ENCODE data around the gene PGLYRP2. TPM values are rescaled to one million over a fixed set of nuclear protein-coding genes. Genes with fewer than 3 reads are reported as not detected.

PGLYRP2 gene
- total RNA-seq, 3 donors from 2014 or later: 5.6 to 6.2 TPM; not detected in 1

DNA sequence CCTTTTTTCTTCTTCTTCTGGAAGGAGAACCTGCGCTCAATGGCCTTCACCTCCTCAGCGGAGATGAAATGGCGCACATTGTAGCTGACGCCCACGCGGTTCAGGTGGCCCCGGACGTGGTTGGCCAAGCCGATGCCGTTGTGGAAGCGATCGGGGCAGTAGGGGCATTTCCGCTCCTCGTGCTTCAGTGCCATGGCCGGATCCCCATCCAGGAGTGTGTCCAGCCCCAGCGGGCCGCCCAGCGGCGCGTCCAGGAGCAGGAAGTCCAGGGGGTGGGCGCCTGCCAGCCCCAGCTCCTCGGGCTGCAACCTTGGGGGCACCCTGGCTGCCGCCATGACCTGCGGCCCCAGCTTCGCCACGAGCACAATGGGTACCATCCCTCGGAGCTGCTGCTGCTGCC, 40.7 kb downstream of the PGLYRP2 start:
- no peak for TF ChIP-seq POLR2A (IDR thresholded peaks at IDR 0.05)
- no peak for TF ChIP-seq POLR2AphosphoS5 (IDR thresholded peaks at IDR 0.05)
- TF ChIP-seq, protein P1, sequence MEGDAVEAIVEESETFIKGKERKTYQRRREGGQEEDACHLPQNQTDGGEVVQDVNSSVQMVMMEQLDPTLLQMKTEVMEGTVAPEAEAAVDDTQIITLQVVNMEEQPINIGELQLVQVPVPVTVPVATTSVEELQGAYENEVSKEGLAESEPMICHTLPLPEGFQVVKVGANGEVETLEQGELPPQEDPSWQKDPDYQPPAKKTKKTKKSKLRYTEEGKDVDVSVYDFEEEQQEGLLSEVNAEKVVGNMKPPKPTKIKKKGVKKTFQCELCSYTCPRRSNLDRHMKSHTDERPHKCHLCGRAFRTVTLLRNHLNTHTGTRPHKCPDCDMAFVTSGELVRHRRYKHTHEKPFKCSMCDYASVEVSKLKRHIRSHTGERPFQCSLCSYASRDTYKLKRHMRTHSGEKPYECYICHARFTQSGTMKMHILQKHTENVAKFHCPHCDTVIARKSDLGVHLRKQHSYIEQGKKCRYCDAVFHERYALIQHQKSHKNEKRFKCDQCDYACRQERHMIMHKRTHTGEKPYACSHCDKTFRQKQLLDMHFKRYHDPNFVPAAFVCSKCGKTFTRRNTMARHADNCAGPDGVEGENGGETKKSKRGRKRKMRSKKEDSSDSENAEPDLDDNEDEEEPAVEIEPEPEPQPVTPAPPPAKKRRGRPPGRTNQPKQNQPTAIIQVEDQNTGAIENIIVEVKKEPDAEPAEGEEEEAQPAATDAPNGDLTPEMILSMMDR (IDR thresholded peaks at IDR 0.05): no peak
- H3K36me3 ChIP-seq: no peaks in the 10 kb centered on the region
- DNase-seq (ENCODE audit: low spot score in 2 of 2): no peak
- no peaks in the 10 kb centered on the region for H3K4me1 ChIP-seq
- no peaks in the 10 kb centered on the region for H3K9me3 ChIP-seq
- intact Hi-C loops (cut with DNase I; ENCODE audit: low total_unique reads): no loop called here
- H3K4me3 ChIP-seq: no peak overlapping the region
- no peaks in the 10 kb centered on the region for H3K27me3 ChIP-seq
- no peak overlapping the region for H3K27ac ChIP-seq

DNA sequence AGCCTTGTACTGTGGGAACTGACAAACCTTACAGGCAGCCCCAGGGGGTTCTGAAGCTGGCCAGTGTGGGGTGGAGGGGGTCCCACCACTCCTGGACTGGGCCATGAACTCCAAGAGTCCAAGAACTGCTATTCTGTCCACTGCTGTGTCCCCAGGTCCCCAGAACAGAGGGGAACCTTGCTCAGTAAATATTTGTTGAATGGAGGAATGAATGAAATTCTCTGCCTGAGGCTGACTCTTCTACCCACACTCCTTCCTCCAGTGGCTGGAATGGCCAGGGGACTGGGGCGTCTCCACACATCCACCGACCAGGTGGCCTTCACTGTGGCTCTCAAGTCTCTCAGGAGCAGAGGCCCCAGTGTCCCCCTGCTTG, 41.2 kb downstream of the PGLYRP2 start:
- intact Hi-C loops (cut with DNase I; ENCODE audit: low total_unique reads): no loop called here
- no peaks in the 10 kb centered on the region for H3K36me3 ChIP-seq
- H3K4me1 ChIP-seq: no peaks in the 10 kb centered on the region
- no peak for DNase-seq (ENCODE audit: low spot score in 2 of 2)
- no peaks in the 10 kb centered on the region for H3K9me3 ChIP-seq
- no peak overlapping the region for H3K4me3 ChIP-seq
- H3K27me3 ChIP-seq: no peaks in the 10 kb centered on the region
- no peak for TF ChIP-seq POLR2A (IDR thresholded peaks at IDR 0.05)
- TF ChIP-seq, protein P1 (IDR thresholded peaks at IDR 0.05): no peak
- TF ChIP-seq POLR2AphosphoS5 (IDR thresholded peaks at IDR 0.05): no peak
- no peak overlapping the region for H3K27ac ChIP-seq

DNA sequence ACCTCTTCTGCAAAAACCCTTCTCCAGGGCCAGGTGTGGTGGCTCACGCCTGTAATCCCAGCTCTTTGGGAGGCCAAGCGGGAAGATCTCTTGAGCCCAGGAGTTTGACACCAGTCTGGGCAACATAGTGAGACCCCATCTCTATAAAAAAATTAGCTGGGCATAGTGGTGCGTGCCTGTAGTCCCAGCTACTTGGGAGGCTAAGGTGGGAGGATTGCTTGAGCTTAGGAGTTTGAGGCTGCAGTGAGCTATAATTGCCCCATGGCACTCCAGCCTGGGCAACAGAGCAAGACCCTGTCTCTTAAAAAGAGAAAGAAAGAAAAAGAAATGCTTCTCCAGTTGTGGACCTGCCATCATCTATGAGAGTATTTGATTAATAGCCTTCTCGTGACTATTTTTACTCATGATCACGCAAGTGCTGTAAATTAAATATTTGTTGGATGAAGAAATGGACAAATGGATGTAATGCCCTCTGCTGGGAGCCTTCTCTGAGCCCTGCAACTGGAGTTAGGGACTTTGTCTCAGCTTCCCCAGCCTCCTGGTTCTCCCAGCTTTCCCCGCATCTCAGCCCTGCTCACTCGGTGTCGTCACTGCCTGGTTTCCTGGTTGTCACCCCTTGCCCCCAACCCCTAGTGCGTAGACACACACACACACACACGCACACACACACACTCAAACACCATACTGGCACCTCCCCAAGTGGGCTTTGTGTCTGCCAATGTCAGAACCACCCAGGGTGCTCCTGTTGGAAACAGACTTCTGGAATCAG, 41.8 kb downstream of the PGLYRP2 start:
- Histone ChIP-seq H3K36me3 (no peaks in the 10 kb centered on the region), H3K9me3 (no peaks in the 10 kb centered on the region), H3K4me1 (no peaks in the 10 kb centered on the region), H3K27me3 (no peaks in the 10 kb centered on the region), H3K4me3 (no peak overlapping the region), H3K27ac (no peak overlapping the region)
- DNase-seq (ENCODE audit: low spot score in 2 of 2): no peak
- TF ChIP-seq POLR2AphosphoS5 (IDR thresholded peaks at IDR 0.05): no peak
- TF ChIP-seq, protein P1 (IDR thresholded peaks at IDR 0.05): peak in 2 of 3 donors; percentile 11 to 13
- intact Hi-C loops (cut with DNase I; ENCODE audit: low total_unique reads): no loop called here

DNA sequence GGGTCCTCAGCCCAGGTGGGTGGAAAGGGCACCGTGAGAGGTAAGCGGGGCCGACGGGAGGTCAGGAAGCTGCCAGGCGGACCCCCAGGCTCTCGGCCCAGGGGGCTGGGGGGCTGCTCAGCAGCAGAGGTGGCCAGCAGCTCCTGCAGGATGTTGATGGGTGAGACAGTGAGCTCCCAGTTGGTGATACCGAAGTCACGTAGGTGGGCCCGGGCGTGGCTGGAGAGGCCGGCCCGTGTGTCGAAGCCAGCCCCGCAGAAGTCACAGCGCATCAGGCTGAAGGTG, 42.5 kb downstream of the PGLYRP2 start:
- Histone ChIP-seq H3K27me3 (no peaks in the 10 kb centered on the region), H3K27ac (no peak overlapping the region), H3K4me1 (no peaks in the 10 kb centered on the region), H3K9me3 (no peaks in the 10 kb centered on the region), H3K36me3 (no peaks in the 10 kb centered on the region), H3K4me3 (no peak overlapping the region)
- no peak for DNase-seq (ENCODE audit: low spot score in 2 of 2)
- no peak for TF ChIP-seq POLR2AphosphoS5 (IDR thresholded peaks at IDR 0.05)
- TF ChIP-seq, protein P1 (IDR thresholded peaks at IDR 0.05): no peak
- no peak for TF ChIP-seq POLR2A (IDR thresholded peaks at IDR 0.05)
- intact Hi-C loops (cut with DNase I; ENCODE audit: low total_unique reads): no loop called here

DNA sequence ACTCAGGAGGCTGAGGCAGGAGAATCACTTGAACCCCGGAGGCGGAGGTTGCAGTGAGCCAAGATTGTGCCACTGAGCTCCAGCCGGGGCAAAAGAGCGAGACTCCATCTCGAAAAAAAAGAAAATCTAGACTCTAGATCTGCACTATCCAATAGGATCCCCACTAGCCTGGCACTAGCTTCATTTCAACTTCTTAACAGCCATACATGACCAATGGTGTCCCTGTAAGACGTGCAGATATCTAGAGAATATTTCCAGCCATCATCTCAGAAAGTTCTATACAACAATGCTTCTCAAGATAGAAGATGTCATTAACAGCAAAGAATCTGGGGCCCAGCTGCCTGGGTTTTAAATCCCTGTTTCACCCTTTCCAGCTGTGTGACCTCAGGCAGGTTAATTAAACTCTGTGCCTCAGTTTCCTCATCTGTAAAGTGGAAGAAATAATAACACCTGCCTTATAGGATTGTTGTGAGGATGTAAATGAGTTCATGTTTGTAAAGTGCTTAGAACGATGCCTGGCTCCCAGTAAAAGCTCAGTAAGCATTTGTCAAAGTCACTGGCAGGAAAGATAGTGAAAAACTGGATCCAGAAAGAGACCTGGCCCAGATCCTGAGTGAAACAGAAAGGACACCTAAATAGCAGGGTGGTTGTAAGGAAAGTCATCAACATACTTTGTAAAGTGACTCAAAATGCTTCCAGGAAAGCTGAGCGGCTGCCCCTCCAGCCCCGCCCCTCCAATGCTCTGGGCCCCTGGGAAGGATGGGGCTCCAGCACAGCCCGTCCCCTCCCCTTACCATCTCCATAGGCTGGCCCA, 43.1 kb downstream of the PGLYRP2 start:
- intact Hi-C loops (cut with DNase I; ENCODE audit: low total_unique reads): no loop called here
- no peaks in the 10 kb centered on the region for H3K27me3 ChIP-seq
- no peak for DNase-seq (ENCODE audit: low spot score in 2 of 2)
- H3K4me1 ChIP-seq: peaks cover 2 to 4% of the 10 kb centered on the region in 2 donors
- H3K27ac ChIP-seq: no peak overlapping the region
- no peaks in the 10 kb centered on the region for H3K36me3 ChIP-seq
- no peak overlapping the region for H3K4me3 ChIP-seq
- TF ChIP-seq, protein P1 (IDR thresholded peaks at IDR 0.05): no peak
- TF ChIP-seq POLR2A (IDR thresholded peaks at IDR 0.05) (no peak), POLR2AphosphoS5 (IDR thresholded peaks at IDR 0.05) (no peak)
- no peaks in the 10 kb centered on the region for H3K9me3 ChIP-seq
